ENCODE measurements around the gene NAGLU.
"Not testable (repeated sequence)": the region's sequence is repeated elsewhere in the genome, so short reads cannot be mapped to it uniquely, and the experiment has no call there.

NAGLU gene

DNA sequence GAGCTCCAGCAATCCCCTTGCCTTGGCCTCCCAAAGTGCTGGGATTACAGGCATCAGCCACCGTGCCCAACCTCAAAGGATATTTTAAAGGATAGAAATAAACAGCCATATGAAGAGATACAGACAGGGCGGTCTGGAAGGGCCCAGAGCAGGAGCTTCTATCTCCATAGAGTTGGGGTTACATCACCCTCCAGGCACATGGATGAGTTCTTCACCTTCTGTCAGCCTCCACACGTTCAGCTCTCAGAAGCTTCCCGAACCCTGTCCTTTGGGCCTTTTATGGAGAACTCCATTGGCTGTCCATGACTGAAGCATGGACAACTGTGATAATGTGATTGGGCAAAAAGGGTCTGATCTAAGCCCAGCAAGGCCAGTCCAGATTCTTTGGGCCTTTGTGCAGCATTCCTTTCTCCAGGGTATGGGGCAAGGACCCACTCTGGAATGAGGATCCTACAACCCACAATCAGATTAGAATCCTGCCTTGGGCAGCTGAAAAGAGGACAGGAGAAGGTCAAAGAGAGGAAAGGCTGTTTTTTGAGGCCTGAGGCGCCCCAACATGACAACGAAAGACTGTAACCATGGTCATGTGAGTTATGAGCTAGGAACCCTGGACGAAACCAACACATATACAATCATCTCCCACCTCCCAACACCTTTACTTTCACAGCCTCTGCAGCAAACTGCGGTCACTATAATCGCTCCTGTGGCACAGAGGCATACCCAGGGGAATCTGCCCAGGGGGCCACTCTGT is 9.9 kb downstream of the NAGLU start:
- DNase-seq: not testable (repeated sequence)

DNA sequence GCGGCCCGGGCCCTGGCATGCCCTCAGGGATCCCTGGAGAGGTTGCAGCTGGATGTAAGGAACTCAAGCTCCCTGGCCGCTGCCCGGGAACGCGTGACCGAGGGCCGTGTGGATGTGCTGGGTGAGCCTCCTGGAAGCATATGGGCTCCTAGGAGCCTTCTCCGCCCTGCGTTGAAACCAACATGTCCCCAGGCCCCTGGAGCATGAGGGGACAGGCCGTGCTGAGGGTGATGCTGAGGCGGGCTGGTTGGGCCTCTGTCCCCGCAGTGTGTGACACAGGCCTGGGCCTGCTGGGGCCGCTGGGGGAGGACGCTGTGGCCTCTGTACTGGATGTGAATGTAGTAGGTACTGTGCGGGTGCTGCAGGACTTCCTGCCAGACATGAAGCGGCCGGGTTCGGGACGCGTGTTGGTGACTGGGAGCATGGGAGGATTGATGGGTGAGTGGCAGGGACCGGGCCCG is 11.0 kb downstream of the NAGLU start:
- DNase-seq: no peak

DNA sequence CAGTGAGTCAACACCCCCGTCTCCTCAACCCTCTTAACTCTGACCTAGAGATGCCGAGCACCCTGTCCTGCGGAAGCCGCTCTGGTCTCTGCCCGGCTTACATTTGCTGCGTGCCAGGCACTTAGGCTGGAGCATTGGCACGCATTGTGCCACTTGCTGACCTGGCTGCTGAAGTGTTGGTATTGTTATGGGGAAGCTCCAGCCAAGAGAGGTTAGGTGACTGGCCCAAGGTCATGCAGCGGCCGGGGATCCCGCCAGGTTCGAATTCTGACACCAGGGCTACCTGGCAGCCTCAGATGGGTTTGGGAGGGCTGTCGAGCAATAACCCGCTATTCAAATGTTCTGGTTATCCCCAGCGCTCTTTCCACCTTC is 11.6 kb downstream of the NAGLU start:
- no peak for DNase-seq

- DNase-seq: peak; percentile 75
These were observed 12.2 kb downstream of the NAGLU start for GRCh38 chr17:42548070-42548837.

DNA sequence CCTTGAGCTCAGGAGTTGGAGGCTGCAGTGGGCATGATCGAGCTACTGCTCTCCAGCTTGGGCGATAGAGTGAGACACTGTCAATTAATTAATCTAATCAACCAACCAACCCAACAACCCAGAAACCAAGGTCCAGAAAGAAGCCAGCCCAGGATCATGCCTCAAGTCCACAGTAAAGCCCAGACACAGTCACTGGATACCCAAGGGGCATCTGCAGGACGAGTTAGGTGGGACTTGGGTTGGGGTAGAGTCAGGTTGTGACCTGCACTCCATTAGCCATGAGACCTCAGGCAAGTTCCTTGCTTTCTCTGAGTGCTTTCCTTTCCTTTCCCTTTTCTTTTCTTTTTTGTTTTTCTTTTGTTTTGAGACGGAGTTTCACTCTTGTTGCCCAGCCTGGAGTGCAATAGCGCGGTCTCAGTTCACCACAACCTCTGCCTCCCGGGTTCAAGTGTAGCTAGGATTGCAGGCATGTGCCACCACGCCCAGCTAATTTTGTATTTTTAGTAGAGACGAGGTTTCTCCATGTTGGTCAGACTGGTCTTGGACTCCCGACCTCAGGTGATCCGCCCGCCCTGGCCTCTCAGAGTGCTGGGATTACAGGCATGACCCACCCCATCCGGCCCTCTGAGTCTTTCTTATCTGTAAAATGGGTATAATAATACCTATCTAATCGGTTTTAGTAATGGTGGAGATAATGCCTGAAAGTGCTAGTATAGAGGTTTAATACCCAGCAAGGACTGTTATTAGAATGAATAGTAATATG is 13.1 kb downstream of the NAGLU start:
- DNase-seq: no peak

DNA sequence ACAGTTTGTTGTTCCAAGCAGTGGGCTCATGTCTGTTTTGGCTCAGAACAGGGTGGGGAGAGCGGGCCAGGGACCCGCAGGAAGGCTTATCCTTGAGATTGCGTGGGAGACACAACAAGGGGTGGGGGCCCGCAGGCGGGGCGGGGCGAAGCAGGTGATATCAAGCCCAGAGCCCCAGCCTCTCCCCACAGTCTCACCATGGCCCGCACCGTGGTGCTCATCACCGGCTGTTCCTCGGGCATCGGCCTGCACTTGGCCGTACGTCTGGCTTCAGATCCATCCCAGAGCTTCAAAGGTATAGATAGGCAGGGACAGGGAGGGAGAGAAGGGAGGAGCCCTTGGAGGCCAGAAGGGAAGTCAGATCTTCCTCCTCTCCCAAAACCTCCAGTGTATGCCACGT is 16.7 kb downstream of the NAGLU start, which contains the start of gene HSD17B1:
Gene HSD17B1 (plus strand): TSS at position 188 of the 400 bp plus-strand sequence. CDS start 11 bp downstream, at position 199.
- DNase-seq: not testable (repeated sequence)

- DNase-seq: no peak
These were observed 17.2 kb downstream of the NAGLU start for GRCh38 chr17:42553161-42553818.

- no peak for DNase-seq
These were observed 17.8 kb downstream of the NAGLU start for GRCh38 chr17:42553866-42554249.

GRCh38 chr17:42554250-42555121 is 18.4 kb downstream of the NAGLU start:
- DNase-seq: peak; percentile 95

GRCh38 chr17:42555122-42555622 is 19.1 kb downstream of the NAGLU start:
- no peak for DNase-seq

- not testable (repeated sequence) for DNase-seq
These were observed 20.0 kb downstream of the NAGLU start for GRCh38 chr17:42555961-42556617.

GRCh38 chr17:42559075-42559474 is 23.0 kb downstream of the NAGLU start:
- no peak for DNase-seq

DNA sequence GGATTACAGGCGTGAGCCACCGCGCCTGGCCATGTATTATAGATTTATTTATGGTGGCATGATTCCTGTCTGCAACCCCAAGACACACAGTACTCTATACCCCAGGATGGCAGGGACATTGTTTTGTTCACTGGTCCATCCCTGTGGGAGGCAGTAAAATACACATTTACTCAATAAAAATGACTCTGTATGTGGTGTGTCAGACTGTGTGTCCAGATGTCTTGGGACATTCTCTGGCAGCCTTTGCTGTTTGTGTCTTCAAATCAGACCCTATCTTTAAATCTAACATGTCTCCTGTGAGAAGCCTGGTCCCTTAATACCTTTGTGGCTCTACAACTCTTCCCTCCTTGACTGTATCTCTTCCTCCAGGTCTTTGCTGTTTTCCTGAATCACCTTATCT is 24.2 kb downstream of the NAGLU start:
- DNase-seq: no peak

DNA sequence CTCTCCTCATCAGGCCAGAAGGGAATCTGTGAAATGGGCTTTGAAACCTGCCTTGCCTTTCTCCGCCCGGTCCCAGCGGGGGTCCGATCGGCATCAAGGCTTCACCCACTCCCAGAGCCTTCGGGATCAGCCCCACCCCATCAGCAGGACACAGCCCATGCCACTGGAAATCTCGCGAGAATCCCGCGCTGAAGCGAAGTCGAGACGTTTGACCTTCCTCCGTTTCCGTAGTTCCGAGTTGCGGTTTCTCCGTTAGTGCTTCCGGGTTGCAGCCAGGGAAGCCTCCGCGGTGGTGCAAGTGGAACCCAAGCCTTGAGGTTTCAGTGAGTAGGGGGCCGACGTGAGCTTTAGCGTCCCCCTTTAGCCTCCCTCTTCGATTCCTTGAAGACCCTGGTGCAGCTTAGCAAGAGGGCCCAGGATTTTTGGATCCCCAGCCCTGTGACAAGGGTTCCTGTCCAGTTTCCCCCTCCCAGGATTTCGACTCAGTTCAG is 25.9 kb downstream of the NAGLU start, which contains the start of gene COASY:
Gene COASY (plus strand): TSS at position 252 of the 491 bp plus-strand sequence. CDS start 475 bp downstream, outside the sequence.
- DNase-seq: peak; percentile 98

DNA sequence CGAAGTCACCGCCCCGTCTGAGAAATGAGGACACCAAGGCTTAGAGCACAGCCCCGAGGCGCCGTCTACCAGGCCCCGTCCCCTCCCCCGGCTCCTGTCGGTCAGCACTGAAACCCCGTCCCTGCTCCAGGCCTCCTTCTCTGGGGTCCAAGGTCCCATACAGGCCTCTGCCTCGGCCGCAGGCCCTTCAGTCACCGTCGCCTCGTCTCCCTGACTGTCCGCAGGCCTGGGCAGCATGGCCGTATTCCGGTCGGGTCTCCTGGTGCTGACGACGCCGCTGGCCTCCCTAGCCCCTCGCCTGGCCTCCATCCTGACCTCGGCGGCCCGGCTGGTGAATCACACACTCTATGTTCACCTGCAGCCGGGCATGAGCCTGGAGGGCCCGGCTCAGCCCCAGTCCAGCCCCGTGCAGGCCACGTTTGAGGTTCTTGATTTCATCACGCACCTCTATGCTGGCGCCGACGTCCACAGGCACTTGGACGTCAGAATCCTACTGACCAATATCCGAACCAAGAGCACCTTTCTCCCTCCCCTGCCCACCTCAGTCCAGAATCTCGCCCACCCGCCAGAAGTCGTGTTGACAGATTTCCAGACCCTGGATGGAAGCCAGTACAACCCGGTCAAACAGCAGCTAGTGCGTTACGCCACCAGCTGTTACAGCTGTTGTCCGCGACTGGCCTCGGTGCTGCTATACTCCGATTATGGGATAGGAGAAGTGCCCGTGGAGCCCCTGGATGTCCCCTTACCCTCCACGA is 26.5 kb downstream of the NAGLU start:
- no peak for DNase-seq

GRCh38 chr17:42563143-42563509 is 27.1 kb downstream of the NAGLU start:
- DNase-seq: no peak

DNA sequence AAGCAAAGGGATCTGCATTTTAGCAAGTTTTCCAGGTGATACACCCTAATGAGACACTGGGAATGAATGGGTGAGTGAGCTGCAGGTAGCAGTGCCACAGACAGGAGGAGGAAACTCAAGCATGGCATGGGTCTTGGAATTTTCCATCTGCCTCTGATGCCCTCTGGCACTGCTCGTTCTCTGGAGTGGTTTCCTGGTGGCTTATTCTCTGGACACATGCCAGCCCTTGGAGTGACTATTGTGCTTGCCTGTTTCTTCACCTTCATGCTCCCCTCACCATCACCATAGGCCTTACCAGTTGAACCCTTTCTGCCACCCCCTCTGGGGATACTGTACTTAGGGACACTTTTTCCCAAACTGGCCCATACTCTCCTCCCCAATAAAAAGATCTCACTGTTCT is 27.5 kb downstream of the NAGLU start:
- DNase-seq: no peak

- DNase-seq: no peak
These were observed 27.9 kb downstream of the NAGLU start for GRCh38 chr17:42563950-42564349.

DNA sequence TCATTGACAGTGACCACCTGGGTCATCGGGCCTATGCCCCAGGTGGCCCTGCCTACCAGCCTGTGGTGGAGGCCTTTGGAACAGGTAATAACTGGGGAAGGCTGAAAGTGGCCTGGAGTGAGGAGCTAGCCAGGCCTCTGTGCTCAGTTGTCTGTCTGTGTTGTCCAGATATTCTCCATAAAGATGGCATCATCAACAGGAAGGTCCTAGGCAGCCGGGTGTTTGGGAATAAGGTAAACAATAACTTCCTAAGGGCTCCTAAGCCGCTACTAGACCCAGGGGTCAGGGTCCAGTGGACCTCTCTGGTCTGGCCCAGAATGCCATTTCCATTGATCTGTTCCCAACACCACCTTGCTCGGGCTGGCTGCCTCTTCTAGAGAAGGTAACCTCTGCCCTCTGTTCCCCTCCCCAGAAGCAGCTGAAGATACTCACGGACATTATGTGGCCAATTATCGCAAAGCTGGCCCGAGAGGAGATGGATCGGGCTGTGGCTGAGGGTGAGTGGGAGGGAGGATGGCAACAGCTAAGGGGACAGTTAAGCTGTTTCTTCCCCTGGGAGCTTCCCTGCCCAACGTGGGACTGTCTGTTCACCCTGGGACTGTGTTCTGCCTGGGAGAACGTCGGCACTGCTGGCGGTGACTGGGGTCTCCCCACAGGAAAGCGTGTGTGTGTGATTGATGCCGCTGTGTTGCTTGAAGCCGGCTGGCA is 28.9 kb downstream of the NAGLU start:
- DNase-seq: peak; percentile 18

Measured in right hindlimb (tissue), 1 donor.